HG03095 (cell line): ENCODE measurements around the gene MTAP.
"Not testable (repeated sequence)": the region's sequence is repeated elsewhere in the genome, so short reads cannot be mapped to it uniquely, and the experiment has no call there.

ENCODE experiments used
- ATAC-seq: cut with Tn5 transposase; IDR thresholded peaks from one replicate; pipeline ENCODE4 v1.9.1; 2021; ENCODE audit warnings: moderate library complexity; ENCODE audit not compliant: unreplicated experiment

The MTAP gene

DNA sequence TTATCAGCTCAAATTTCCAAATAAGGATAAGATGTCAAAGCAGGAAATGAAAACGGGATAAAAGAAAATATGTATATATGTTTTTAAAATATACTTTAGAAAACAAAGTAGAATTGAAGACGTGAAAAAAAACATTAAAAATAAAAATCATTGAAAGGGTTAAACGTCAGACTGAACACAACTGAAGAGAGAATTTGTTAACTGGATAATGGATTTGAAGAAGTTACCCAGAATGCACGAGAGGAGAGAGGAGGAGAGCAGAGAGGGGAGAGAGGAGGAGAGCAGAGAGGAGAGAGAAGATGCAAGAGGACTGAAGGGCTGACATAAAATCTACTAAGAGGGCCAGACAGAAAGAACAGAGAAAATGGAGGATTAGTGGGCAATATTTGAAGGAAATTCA lies 103.8 kb downstream of the MTAP start:
- no peak for ATAC-seq

- no peak for ATAC-seq
Observed at GRCh38 chr9:21906881-21907280, 104.4 kb downstream of the MTAP start.

DNA sequence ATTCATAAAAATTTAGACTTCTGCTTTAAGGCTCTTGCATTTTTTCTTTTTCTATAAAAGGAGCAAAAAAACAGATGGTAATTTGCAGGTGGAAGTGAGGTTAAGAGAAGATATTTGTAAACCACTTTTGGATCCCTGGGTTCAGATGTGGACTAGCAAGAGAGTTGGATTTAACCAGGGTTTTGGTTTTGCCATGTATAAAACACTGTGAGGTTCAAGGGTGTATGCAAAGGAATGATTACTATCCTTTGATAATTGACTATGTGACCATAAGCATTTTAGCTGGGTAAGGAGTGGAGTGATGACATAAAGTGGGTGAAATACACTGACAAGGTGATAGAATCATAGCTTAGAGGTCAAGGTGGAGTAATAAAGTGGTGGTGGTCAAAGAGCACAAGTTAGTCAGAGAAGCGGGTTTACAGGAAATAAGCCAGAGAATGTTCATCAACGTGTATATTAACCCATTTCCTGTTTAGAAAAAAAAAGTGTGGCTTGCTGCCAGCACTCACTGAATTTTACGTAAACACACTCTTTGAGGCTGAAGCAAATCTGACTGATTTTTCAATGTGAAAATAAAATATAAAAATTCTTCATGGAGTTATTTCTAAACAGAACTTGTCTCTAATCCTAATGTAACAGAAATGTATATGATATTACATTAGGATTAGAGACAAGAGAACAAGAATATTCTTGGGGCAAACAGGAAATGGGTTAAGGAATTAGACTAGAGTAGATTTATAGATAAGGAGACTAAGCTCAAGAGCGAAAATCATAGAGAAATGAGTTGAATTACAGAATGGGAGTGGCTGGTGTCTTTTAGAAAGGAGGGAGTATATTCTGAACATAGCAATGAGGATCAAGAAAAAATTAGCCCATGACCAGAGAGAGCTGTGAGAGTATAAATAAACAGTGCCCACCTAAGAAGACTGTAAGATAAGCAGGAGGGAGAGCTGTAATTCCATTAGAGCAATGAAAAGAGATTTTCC lies 117.2 kb downstream of the MTAP start:
- ATAC-seq = no peak

DNA sequence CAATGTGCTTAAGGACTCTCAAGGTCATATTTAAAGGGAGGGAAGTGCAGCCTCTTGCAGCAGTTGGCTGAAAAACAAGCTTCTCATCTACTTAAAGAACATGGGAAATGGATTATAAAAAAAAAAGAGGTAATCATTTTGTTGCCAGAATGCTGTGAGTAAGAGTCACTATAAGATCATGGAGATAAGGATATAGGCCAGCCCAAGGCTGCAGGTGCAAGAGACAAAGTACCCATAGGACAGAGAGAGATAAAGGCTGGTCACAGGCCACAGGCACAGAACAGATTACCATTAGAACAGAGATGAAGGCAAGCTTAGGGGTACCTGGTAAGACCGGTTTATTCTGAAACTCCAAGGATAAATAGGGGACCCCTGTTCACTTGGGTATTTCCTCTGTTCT lies 121.3 kb downstream of the MTAP start:
- no peak for ATAC-seq

GRCh38 chr9:21927752-21928151 lies 125.3 kb downstream of the MTAP start:
- no peak for ATAC-seq

- no peak for ATAC-seq
Observed at GRCh38 chr9:21931428-21931827, 129.0 kb downstream of the MTAP start.

GRCh38 chr9:21933281-21933680 lies 130.8 kb downstream of the MTAP start:
- no peak for ATAC-seq

DNA sequence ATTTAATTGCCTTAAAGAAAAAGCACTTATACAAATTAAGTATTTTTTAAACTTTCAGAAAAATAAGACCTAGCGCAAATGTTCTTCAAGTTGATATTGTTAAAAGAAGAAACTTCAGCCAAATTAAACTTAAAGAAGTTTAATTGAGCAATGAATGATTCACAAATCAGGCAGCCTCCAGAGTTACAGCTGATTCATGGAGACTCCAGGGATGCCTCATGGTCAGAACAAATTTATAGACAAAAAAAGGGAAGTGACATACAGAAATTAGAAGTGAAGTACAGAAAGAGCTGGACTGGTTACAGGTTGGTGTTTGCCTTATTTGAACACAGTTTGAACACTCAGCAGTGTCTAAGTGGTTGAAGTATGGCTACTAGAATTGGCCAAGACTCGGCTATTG lies 131.4 kb downstream of the MTAP start:
- ATAC-seq = no peak

- ATAC-seq = no peak
Observed at GRCh38 chr9:21935631-21936030, 133.2 kb downstream of the MTAP start.

DNA sequence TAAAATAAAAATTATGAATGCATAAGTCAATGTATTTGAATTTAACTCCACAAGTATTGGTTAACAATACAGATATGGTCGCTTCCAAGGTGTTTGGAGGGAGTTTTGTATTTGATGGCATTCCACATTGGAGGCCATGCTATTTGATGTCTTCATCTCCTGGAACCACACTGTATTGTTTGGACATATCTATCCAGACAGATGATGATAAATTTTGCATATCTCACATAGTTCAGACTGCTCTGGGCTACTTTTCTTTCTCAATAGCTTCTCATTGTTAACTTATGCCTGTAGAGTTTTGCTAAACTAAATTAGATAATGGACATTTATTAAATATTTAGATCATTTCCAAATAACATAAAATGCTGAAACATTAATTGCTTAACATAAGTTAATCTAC lies 133.7 kb downstream of the MTAP start:
- no peak for ATAC-seq

DNA sequence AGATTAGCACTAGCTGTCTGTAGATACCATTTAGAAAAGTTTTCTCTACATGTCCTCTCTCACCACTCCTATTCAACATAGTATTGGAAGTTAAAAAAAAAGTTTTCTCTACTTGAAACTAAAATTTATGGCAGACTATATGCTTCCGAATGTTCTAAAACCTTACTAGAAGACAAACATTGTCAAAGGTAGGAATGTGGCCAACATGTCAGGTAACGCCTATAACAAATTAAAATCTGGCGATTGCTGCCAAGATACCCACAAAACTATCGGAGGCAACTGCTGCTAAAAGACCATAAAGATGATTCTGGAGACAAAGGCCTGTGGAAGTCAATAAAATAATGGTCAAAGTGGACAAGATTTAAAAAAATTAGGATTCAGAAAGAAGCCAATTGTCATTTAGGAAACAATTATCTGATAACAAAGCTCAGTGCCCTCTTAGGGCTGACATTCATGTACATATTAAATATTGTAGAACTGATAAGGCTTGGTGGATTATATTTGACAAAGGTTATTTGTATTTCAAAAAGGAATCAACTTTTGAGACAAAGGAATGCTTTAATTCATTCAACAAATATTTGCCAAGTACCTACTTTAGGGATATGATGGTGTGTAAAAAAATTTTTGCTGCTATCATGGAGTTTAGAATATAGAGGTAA lies 139.0 kb downstream of the MTAP start:
- ATAC-seq = no peak

DNA sequence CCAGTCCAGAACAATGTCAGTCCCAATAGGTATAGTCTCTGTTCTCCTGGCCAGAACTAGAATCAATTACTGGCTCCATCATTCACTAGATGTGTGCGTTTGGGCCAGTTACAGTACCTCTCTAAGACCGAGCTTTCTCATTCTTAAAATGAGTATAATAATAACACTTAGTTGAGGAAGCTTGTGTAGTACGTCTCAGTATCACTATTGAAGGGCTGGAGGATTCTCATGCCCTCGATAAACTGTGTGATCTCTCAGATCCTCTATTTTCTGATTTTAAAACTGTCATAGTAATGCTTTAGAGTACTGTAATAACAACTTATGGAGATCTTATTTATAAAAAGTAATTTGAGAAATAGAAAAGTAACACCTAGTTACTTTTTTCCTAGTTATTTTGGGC lies 141.0 kb downstream of the MTAP start:
- ATAC-seq = peak; percentile 60

DNA sequence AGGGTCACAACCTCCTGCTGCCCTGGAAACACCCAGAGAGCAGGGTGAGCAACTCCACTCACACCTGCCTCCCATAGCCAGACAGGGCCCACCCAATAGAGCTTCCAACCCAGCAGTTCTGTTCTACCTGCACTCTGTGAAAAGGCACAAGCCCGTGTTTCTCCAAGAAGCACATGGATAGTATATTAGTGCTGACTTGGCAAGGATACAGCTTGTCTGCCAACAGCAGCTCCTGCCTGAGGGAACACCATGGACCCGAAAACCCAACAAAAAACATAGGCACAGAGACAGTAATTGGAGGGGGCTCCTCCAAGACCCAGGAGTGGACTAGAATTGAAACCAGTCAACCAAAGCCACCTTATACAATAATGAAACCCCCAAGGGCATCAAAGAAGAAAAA lies 143.2 kb downstream of the MTAP start:
- ATAC-seq = no peak

- no peak for ATAC-seq
Observed at GRCh38 chr9:21958833-21959232, 156.4 kb downstream of the MTAP start.

GRCh38 chr9:21959268-21959667 lies 156.8 kb downstream of the MTAP start:
- ATAC-seq = not testable (repeated sequence)

DNA sequence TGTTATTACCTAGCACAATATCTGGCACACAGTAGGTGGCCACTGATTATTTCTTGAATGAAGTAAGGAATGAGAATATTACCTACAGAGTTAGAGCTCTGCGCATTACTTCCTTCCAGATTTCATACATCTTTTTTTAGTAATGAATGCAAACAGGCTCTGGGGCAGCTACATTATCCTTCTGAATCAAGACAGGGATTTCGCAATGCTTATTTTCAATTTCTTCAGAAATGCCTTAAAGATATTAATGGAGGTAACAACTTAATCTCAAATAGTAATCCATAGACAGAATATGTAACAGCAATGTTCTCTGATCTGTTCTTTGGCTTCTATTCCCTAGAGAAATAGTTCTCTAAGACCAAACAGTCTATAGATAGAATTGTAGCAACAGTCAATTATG lies 159.1 kb downstream of the MTAP start:
- ATAC-seq = no peak

GRCh38 chr9:21964925-21965385 lies 162.5 kb downstream of the MTAP start:
- ATAC-seq = peak; percentile 65

DNA sequence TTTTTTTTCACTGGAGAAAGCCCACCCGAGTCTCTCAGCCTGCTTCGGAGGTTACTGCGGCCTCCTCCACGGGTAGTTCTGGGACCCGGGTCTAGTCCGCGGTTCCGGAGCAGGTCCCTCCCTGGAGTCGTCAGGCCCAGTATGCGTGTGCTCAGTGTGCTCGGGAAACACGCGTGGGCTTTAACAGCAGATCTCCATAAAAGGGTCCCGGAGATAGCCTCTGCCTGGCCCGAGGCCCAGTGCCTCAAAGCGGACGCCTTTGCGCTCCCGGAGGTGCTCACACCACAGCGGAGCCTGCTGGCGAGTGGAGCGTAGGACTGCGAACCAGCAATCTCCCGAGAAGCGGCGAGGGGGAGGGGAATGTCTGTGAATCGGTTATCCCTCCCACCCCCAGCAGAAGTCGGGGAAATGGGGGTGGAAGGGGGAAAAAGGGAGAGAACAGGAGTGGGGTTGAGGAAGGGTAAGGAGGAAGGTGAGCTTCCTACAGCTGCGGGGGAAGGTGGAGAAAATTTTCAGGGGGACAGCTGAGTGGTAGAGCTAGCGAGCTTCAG lies 163.0 kb downstream of the MTAP start:
- peak; percentile 88 for ATAC-seq

- ATAC-seq = no peak
Observed at GRCh38 chr9:21966140-21966851, 163.9 kb downstream of the MTAP start.

- ATAC-seq = no peak
Observed at GRCh38 chr9:21967169-21967568, 164.7 kb downstream of the MTAP start.

DNA sequence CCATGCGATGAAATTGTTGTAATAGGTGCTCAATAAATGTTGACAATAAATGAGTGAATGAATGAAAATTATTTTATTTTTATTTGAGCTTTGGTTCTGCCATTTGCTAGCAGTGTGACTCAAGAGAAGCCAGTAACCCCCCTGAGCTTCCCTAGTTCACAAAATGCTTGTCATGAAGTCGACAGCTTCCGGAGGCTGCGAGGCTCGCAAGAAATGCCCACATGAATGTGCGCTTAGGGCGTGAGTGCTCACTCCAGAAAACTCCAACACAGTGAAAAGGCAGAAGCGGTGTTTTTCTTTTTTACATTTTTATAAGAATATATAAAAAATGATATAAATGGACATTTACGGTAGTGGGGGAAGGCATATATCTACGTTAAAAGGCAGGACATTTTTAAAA lies 165.3 kb downstream of the MTAP start:
- ATAC-seq = no peak
